NCI-H187 treated with DMSO at 0.1 percent for 48 hours (cell line): ENCODE measurements around the gene CLK4.
"Not testable (repeated sequence)": the region's sequence is repeated elsewhere in the genome, so short reads cannot be mapped to it uniquely, and the experiment has no call there.

Source experiments
- DNase-seq: peaks from one replicate; lab custom pipeline; 2025; lab: John Stamatoyannopoulos, UW

The CLK4 gene

DNA sequence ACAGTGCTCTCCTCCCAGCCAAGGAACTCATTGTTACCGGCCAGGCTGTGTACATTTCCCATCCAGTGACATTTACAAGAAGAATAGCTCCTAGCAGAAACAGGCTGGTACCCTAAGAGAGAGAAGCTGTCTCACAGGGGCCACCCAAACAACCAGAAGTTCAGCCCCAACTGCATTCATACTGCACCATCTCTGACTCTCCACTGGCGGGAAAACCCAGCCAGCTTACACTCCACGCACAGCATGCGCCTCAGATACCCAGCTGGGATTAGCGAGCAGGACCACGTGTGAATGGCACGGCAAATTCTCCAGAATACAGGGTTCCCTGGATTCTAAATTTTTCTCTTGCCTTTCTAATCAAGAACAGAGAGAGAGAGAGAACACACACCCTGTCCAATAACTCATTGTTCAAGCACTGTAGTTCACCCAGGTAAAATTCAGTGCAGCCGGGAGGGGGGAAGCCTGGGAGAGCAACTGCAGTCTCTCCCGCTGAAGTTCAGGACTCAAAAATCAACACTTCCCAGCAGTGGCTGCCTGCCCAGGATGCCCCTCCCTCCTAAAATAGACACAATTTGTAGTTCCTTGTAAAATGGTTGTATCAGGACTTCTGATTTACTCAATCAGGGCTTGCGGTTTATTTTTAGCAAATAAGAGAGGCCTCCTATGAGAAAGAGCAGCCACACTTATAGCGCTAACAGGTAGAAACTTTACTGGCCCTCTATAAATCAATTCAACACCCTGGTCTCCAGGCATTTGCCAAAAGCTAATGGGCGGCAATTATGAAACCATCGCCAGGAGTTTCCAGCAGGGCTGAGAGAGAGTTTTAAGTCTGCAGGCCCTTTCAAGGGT, 38.9 kb downstream of the CLK4 start:
- no peak for DNase-seq

DNA sequence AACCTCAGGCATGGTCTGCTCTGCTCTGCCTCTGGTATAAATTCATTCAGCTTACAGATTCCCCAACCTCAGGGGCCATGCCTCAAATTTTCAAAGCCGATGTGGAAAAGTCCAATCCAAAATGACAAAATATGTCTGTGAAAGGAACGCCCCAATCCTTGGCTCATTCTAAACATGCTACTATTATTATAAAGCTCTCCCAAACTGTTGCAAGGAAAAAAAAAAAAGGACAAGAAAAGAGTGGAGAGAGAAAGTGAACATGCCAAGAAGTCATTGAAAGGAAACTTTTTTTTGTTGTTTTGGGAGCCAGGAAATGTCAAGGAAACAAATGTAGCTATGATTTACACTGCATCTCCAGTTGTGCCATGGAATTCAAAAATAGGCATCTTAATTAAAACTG, 40.5 kb downstream of the CLK4 start:
- DNase-seq: no peak

DNA sequence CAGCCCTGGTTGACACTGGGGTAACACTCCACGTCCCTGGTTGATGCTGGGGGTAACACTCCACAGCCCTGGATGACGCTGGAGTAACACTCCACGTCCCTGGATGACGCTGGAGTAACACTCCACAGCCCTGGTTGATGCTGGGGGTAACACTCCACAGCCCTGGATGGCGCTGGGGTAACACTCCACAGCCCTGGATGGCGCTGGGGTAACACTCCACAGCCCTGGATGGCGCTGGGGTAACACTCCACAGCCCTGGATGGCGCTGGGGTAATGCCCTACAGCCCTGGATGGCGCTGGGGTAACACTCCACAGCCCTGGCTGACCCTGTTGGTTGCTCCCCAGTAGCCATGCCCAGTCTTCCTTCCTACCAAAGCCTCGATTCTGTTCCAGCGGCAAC, 41.4 kb downstream of the CLK4 start:
- DNase-seq: not testable (repeated sequence)

DNA sequence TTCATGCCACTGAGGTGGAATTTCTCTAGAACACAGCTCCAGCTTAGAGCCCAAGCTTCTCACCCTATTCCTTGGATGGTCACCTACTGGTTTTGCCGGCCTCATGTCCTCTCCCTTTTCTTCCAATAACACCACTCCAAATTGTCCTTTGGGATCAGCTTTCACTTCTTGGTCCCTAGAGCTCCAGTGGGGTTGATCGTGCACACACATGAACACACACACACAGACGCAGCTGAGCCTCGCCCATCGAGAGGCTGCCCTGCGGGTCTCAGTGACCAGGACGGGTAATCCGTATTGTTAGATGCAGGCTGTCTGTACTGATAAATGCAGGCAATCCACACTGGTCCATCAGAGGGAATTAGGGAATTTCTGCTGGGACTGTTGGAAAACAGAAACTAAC, 43.6 kb downstream of the CLK4 start:
- DNase-seq: no peak

DNA sequence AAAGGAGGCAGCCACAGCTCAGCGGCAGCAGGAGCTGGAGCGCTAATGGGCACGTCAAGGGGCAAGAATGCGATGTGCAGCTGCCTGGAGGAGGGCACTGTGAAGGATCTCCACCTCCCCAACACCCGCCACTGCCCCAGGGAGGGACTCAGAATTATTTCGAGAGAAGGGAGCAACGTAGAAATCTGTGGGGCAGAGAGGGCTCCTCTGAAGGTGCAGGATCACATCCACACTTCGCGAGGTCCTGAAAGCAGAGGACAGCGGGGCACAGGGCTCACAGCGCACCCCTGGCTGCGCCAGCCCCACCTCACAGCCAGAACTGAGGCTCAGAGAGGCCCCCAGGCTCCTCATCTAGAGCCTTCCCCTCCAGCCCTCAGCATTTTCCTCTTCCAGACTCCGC, 44.6 kb downstream of the CLK4 start:
- DNase-seq: no peak

DNA sequence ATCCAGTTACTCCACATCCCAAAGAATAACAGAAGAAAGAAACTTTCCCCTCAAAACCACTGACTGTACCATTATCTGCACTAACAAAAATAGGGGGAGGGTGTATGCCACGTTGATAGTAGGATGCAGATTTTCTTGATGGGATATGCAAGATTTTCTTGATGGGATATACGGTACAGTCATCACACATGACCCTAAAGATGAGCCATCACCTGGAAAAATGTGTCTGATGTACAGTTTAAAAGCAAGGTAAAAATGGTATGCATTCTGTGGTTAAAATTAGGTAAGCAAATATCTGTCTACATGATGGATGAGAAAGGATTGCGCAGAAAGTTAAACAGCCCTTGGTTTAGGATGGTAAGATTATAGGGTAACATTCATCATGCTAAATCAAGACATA, 45.2 kb downstream of the CLK4 start:
- DNase-seq: no peak

DNA sequence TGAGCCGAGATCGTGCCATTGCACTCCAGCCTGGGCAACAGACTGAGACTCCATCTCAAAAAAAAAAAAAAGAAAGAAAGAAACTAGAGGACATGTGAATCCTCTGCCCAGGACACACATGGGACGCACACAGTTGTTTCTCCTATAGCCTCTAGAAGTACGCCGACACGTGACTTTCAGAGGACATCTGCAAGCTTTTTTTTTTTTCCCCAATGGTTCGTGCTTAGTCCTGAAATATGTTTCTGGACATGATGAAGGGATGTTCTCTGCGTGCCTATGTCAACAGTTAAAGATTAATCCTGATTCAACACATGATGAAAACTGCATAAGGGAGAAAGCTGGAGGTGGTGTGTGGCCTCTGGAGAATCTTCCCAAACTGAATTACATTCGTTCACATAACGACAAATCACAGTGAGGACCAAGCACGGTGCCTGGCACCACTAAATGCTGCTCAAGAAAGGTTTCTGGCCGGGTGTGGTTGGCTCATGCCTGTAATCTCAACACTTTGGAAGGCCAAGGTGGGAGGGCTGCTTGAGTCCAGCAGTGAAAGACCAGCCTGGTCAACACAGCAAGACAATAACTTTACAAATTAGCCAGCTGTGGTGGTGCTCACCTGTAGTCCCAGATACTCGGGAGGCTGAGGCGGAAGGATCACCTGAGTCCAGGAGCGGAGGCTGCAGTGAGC, 46.4 kb downstream of the CLK4 start:
- no peak for DNase-seq

DNA sequence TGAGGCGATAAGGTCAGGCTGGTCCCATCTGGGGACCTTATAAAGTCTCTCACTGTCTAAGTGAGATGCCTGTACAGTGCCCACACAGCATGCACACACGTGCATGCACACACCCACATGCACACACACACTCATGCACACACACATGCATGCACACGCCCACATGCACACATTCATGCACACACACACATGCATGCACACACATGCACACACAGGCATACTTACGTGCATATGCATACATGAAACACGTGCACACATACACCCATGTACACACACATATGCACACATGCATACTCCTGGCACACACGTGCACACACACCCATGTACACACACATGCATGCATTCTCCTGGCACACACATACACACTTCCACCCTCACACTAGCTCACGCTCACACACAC, 48.9 kb downstream of the CLK4 start:
- no peak for DNase-seq

DNA sequence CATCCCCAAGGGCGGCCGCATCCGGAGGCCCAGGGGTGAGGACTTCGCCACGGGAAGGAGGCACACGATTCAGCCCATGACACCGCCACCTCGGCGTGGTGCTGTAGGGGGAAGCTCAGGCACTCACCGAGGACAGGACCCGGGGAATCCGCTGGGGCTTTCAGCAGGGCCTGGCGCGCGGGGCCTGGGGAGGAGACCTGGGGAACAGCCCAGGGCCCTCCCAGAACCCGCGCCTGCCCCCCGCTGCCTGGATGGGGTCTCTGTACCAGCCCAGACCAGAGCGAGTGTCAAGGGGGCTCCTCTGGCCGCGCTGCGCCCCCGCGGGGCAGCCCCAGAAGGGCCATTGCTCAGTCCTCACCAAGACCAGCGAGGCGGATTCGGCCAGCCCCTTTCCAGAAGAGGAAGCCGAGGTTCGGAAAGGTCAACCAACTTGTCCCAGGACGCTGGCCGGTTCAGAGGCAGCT, 49.4 kb downstream of the CLK4 start:
- DNase-seq: no peak

DNA sequence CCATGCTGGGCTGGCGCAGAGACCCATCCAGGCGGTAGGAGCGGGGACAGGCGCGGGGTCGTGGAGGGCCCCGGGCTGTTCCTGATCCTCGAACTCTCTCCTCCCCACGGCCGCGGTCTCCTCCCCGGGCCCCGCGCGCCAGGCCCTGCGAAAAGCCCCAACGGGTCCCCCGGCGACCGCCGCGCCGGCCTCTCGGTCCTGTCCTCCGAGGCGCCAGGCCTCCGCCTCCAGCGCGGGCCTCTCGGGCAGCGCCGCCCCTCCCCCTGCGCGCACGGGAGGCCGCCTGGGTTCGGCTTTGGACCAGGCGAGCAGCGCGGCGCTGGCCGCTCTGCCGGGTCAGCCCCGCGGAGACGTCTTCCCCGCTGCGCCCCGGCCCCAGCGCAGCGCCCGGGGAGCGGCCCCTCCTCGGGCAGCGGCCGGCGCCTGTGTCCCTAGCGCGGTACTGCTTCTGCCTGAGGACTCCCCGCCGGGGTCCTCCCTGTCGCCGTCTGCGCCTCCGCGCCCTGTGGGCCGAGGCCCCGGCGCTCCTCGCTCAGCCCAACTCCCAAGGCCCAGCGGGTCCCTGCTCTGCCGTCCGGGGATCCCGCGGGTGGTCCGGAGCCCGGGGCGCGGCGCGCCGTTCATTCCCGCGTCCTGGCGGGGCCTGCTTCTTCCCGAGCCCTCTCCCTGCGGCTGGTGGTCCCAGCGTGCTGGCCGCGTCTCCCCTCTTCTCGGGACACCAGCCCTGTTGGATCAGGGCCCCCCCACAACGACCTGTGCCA, 50.1 kb downstream of the CLK4 start:
- no peak for DNase-seq

DNA sequence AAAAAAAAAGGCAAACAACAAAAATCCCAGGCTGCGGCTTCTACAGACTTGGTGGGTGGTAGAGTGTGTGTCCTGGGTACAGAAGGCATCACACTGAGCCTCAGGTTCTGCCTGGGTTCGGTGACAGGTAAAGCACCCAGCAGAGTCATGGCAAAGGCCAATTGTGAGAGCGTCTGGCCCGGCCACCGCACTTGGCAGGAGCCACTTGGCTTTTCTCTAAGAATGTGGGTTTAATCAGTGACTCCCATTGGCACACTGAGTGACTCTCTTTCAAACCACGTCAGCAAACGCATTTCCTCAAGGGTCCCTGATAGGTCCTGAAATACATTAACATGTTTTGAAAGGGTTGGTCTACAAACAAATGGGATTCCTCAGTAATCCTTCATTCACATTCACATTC, 53.6 kb downstream of the CLK4 start:
- no peak for DNase-seq

DNA sequence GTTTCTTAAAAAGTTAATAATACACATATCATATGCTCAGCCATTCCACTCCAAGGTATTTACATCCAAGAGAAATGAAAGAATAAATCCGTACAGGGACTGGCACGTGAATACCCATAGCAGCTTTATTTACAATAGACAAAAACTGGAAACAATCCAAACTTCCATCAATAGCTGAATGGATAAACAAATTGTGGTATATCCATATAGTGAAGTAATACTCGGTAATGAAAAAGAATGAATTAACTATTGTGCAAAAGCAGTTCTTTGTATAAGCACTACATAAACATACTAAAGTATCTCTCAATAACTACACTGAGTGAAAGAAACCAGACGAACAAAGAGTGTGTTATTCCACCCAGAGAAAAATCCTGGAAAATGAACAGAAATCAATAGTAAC, 54.2 kb downstream of the CLK4 start:
- no peak for DNase-seq

DNA sequence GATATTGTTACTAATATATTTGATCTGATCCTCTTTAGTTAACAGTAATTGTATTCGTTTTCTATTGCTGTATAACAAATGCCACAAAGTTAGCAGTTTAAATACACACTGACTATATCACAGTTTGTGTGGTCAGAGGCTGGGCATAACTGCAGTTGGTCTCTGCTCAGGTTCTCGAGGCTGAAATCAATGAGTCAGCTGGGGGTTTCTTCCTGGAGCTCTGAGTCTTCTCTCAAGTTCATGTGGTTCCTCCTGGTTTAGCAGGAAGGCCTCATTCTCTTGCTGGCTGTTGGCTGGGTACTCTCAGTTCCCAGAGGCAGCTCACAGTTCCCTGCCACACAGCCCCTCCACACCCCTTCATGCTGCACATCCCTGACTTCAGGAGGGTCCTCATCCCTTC, 57.4 kb downstream of the CLK4 start:
- DNase-seq: no peak

DNA sequence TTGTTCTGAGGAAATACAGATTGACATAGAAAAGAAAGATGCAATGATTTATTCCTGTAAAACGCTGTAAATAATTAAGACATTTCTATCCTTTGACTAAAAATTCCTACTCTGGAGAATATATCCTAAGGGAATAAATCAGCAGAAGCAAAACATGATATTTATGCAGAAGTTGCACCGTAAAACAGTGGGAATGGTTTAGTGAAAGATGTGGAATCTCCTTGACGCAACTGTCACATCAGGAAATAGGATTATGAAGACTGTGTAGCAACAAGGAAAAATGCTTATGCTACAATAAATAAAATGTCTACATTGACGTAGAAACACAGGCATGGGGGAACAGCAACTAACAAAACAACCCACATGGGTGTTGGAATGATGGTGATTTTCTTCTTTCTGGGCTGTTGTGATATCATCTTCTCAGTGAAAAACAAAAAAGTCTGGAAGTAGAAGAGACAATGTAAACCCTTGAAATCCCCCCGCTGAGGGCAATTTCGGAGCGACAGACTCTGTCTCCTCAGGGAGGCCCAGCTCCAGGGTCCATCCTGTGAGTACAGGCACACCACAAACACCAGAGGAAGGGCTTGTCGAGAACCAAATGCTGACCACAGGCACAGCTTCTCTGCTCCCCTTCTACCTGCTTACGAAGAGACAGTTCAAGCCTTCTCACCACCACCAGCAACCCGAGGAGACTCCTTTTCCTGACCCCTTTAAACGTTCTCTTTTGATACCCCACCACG, 61.9 kb downstream of the CLK4 start:
- no peak for DNase-seq

DNA sequence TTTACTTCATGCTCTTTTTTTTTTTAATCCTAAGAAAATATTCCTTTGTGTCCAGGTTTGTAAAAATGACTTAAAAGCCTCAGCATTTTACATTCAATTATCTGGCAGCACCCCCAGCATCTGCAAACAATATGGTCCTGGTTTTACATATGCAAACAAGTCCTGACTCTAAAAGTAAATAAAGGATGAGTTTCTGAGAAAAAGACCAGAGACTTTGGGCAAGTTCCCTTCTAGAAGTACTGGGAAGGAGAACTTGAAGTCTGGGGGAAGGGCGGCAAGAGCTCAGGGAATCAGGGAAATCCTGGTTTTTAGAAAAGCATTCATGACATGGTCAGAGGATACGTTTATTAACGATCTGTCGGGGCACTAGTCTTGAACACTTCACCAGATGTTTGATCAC, 62.5 kb downstream of the CLK4 start:
- no peak for DNase-seq

DNA sequence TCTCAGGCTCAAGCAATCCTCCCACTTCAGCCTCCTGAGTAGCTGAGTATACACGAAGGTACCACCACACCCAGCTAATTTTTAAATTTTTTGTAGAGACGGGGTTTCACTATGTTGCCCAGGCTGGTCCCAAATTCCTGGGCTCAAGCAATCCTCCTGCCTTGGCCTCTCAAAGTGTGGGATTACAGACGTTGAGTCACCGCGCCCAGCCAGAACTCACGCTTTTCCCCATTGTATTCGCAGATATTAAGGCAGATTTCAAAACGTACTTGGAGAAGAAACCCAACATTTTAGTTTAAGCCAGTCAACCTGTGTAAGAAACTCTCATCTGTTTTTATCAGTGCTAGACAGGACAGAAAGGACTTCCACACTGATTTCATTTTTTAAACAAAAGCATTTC, 63.2 kb downstream of the CLK4 start:
- DNase-seq: no peak

DNA sequence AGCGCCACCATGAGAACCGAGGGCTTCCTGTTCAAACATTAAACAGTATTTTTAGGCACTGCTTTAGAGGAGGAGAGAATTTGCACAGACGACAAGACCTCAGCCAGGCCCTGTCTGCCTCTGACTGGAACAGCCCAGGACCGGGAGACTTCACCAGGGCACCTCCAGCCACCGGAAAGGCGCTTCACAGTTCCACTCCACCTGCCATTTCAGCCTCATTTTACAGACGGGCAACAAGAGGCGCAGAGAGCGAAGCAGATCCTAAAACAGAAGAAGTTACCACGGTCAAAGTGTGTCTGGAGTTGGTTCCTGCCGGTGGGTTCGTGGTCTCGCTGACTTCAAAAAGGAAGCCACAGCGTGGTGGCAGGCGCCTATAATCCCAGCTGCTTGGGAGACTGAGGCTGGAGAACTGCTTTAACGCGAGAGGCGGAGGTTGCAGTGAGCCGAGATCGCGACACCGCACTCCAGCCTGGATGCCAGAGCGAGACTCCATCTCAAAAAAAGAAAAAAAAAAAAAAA, 65.0 kb downstream of the CLK4 start:
- DNase-seq: no peak

DNA sequence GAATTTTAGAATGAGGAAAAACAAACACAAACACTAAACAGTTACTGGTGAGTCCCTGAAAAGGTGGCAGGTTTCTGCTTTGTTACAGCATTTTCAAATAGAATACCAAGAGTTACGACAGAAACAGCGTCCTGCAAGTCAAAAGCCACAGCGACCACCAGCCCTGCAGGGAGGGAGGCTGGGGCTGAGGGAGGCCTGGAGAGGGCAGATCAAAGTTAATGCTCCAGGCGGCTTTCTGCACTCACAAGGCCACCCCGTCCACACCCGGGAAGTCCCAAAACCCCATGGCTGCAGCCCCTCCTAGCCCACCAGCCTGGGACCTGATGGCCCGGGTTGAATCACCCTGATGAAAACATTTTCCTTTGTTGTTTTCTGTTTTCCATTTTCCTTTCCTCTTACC, 65.9 kb downstream of the CLK4 start:
- no peak for DNase-seq

DNA sequence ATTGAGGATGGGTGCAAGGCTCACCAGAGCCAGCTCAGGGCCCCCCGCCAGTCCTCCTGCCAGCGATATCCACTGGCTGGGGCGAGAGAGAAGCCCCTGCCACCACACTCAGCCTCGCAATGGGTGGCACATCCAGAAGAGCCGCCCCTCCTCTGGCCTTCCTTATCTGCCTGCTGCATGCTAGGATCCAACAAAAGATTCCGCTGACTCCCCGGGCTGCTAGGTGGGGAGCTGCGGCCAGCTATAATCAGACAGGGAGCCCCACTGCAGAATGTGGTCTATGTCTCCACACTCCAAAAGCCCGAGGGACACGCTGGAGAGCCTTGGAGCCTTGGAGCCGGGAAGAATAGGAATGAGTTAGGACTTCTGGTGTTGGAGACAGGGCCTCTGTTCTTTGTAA, 69.4 kb downstream of the CLK4 start:
- no peak for DNase-seq

DNA sequence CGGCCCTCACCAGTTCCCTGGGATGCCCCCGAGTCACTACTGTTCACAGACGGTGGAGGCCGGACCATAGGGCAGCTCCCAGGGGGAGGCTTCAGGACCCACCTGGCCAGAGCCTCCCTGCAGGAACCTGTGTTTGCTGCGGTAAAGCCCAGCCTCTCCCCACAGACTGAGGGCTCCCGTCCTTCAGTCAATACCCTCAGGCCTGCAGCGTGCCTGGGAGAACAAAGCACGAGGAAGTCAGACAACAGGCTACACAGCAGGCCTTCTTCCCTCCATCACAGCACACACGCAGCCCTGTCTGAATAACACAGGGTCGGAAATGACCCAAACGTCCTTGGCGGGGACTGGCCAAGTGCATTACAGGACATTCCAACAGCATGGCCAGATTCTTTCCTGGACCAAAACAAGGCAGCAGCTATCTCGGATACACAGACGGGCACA, 71.1 kb downstream of the CLK4 start:
- no peak for DNase-seq

DNA sequence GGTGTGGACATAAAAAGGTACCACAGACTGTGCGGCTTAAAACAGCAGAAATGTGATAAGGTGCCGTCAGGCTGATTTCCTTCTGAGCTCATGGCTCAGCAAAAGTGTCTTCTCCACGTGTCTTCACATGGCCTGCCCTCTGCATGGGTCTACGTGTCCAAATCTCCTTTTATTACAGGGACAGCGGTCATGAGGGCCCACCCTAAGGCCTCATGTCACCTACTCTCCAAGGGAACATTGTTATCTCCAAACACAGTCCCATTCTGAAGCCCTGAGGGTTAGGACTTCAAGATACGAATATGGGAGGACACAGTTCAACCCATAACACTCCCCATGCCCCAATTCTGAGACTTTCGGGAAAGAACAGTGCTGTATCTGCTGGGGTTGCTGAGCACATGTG, 71.8 kb downstream of the CLK4 start:
- DNase-seq: no peak

DNA sequence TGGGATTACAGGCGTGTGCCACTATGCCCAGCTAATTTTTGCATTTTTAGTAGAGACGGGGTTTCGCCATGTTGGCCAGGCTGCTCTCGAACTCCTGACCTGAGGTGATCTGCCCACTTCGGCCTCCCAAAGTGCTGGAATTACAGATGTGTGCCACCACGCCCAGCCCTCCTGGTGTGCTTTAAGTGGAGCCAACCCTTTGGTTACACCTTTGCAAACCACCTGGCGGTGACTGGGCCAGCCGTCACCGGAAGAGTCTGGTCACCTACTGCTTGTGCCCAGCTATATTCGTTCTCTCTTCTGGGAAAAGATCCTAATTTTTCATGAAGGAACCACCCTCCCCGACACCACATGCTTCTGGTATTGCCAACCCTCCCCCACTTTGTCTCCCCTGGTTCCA, 72.5 kb downstream of the CLK4 start:
- DNase-seq: no peak
